ENCODE data around the gene TTLL12. TPM values are rescaled to one million over a fixed set of nuclear protein-coding genes. Genes with fewer than 3 reads are reported as not detected.

The TTLL12 gene
- total and polyA plus RNA-seq, 2 of the 8 experiments (the other 6 are each of a cell fraction or from before 2014, with no cell fraction given) = 101 to 124 TPM

DNA sequence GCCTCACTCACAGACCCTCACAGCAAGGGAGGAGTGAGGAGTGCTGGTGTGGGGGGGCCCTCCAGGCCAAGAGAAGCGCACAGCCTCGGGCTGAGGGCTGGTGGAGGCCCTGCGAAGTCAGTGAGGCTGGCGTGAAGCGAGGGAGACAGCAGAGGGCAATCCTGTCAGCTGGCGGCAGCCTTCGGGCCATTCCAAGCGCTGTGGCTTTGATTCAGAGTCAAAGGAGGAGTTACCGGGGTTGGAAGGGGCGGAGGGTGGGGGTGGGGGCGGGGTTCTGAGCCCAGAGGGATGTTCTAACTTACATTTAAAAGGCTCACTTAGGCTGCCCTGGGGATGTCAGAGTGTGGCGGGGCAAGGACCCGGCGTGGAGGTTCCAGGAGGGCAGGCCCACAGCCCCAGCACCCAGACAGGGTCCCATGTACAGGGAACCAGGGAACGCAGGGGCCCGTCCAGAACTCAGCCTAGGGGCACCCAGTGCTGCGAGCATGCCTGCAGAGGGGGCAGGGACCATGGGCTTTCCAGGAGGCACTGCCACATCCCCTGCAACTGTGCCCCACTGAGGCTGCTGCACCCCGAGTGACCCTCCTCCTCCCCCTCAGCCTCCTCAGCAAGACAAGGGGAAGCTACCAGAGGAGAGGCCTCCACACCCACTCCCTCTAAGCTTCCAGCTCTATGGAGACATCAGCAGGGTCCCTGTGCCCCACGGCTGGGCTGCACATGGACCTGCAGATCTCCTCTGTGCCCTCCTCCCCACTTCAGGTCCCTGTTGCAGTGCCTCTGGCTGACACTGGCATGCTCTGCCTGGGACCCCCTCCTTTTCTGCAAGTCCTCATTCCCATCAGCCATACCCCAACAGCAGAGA, 39.7 kb upstream of the TTLL12 start (continued):
- no peak for TF ChIP-seq SUZ12 (IDR thresholded peaks at IDR 0.05; ENCODE audit: low read length)
- no peak for TF ChIP-seq POLR2AphosphoS5 (IDR thresholded peaks at IDR 0.05; ENCODE audit: low read depth, low read length)
- 0 out of 2 replicates have a peak, but pooled peaks have one; percentile 22 for TF ChIP-seq GABPA (IDR thresholded peaks at IDR 0.05; ENCODE audit: borderline replicate concordance, insufficient read depth, low read length)
- TF ChIP-seq ASH2L (IDR thresholded peaks at IDR 0.05; ENCODE audit: low read length) = no peak
- TF ChIP-seq RAD21 (IDR thresholded peaks at IDR 0.05 in 1 of 2, conservative IDR thresholded peaks at IDR 0.05 in 1 of 2; ENCODE audit: low read depth in 2 of 2, low read length in 2 of 2) = peak; percentile 13 to 39; a peak in 3 of 4 replicates
- no peak for TF ChIP-seq CBX5 (IDR thresholded peaks at IDR 0.05; ENCODE audit: low read depth, low read length)
- TF ChIP-seq BRCA1 (IDR thresholded peaks at IDR 0.05; ENCODE audit: low read depth, low read length) = no peak
- TF ChIP-seq CREB1 (IDR thresholded peaks at IDR 0.05) = no peak
- no peak for TF ChIP-seq NRF1 (IDR thresholded peaks at IDR 0.05; ENCODE audit: low read depth, low read length)
- TF ChIP-seq, protein P1, sequence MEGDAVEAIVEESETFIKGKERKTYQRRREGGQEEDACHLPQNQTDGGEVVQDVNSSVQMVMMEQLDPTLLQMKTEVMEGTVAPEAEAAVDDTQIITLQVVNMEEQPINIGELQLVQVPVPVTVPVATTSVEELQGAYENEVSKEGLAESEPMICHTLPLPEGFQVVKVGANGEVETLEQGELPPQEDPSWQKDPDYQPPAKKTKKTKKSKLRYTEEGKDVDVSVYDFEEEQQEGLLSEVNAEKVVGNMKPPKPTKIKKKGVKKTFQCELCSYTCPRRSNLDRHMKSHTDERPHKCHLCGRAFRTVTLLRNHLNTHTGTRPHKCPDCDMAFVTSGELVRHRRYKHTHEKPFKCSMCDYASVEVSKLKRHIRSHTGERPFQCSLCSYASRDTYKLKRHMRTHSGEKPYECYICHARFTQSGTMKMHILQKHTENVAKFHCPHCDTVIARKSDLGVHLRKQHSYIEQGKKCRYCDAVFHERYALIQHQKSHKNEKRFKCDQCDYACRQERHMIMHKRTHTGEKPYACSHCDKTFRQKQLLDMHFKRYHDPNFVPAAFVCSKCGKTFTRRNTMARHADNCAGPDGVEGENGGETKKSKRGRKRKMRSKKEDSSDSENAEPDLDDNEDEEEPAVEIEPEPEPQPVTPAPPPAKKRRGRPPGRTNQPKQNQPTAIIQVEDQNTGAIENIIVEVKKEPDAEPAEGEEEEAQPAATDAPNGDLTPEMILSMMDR (IDR thresholded peaks at IDR 0.05; ENCODE audit: control extremely low read depth in 1 of 3, insufficient read depth in 1 of 3, low read depth in 1 of 3, low read length in 3 of 3) = peak; percentile 28 to 53 (median 37)
- TF ChIP-seq POU5F1 (IDR thresholded peaks at IDR 0.05; ENCODE audit: low read depth, low read length) = no peak
